ENCODE data around the gene COA8.

The COA8 gene

GRCh38 chr14:103526247-103526913 lies 36.4 kb upstream of the COA8 start:
- H3K27ac ChIP-seq, result peak overlapping the region; percentile 98
- DNase-seq, result no peak
- H3K36me3 ChIP-seq, result peaks cover 18% of the 10 kb centered on the region
- H3K9me3 ChIP-seq (ENCODE audit: severe bottlenecking), result no peaks in the 10 kb centered on the region
- no peak for TF ChIP-seq CTCF (IDR thresholded peaks at IDR 0.05; ENCODE audit: low read depth, low read length)
- no peak overlapping the region for H3K4me3 ChIP-seq (ENCODE audit: low read depth, low read length)
- no peaks in the 10 kb centered on the region for H3K27me3 ChIP-seq (ENCODE audit: insufficient read depth, low read depth, severe bottlenecking)

GRCh38 chr14:103526914-103527248 lies 35.9 kb upstream of the COA8 start:
- Histone ChIP-seq H3K36me3 (peaks cover 13% of the 10 kb centered on the region), H3K4me3 (ENCODE audit: low read depth, low read length) (no peak overlapping the region), H3K9me3 (ENCODE audit: severe bottlenecking) (no peaks in the 10 kb centered on the region), H3K27me3 (ENCODE audit: insufficient read depth, low read depth, severe bottlenecking) (no peaks in the 10 kb centered on the region), H3K27ac (peak overlapping the region; percentile 98)
- no peak for TF ChIP-seq CTCF (IDR thresholded peaks at IDR 0.05; ENCODE audit: low read depth, low read length)
- DNase-seq, result no peak

- Histone ChIP-seq H3K27ac (peak overlapping the region; percentile 98), H3K36me3 (peaks cover 13% of the 10 kb centered on the region), H3K27me3 (ENCODE audit: insufficient read depth, low read depth, severe bottlenecking) (no peaks in the 10 kb centered on the region), H3K4me3 (ENCODE audit: low read depth, low read length) (peak overlapping the region; percentile 59), H3K9me3 (ENCODE audit: severe bottlenecking) (no peaks in the 10 kb centered on the region)
- DNase-seq, result no peak
- no peak for TF ChIP-seq CTCF (IDR thresholded peaks at IDR 0.05; ENCODE audit: low read depth, low read length)
These were observed 35.2 kb upstream of the COA8 start for GRCh38 chr14:103527408-103528145.

GRCh38 chr14:103528146-103528586 lies 34.6 kb upstream of the COA8 start:
- peak; percentile 74 for DNase-seq
- H3K4me3 ChIP-seq (ENCODE audit: low read depth, low read length), result peak overlapping the region; percentile 59
- H3K9me3 ChIP-seq (ENCODE audit: severe bottlenecking), result no peaks in the 10 kb centered on the region
- H3K27ac ChIP-seq, result peak overlapping the region; percentile 98
- peaks cover 13% of the 10 kb centered on the region for H3K36me3 ChIP-seq
- H3K27me3 ChIP-seq (ENCODE audit: insufficient read depth, low read depth, severe bottlenecking), result no peaks in the 10 kb centered on the region
- no peak for TF ChIP-seq CTCF (IDR thresholded peaks at IDR 0.05; ENCODE audit: low read depth, low read length)

- H3K9me3 ChIP-seq (ENCODE audit: severe bottlenecking), result no peaks in the 10 kb centered on the region
- no peak for TF ChIP-seq CTCF (IDR thresholded peaks at IDR 0.05; ENCODE audit: low read depth, low read length)
- peak; percentile 92 for DNase-seq
These were observed 34.0 kb upstream of the COA8 start, which contains the start of gene TRMT61A for GRCh38 chr14:103528587-103529382. Gene TRMT61A, plus strand, starts transcription at chr14:103529196. Its CDS starts 783 bp downstream, at chr14:103529979.

More at GRCh38 chr14:103528587-103529382, 34.0 kb upstream of the COA8 start, which contains the start of gene TRMT61A:
- Histone ChIP-seq H3K4me3 (ENCODE audit: low read depth, low read length) (peak within 1 kb of the TSS; percentile 73), H3K36me3 (peaks cover 13% of the 10 kb centered on the region), H3K27me3 (ENCODE audit: insufficient read depth, low read depth, severe bottlenecking) (no peaks in the 10 kb centered on the region), H3K27ac (peak within 1 kb of the TSS; percentile 98)

All from WERI-Rb-1 (cell line).